NCI-H2107 treated with DMSO at 0.1 percent for 48 hours (cell line): ENCODE data around the gene SUPT5H.
A peak's percentile ranks its signal among the peaks of the same experiment; 100 is the strongest.
"Not testable (repeated sequence)": the region's sequence is repeated elsewhere in the genome, so short reads cannot be mapped to it uniquely, and the experiment has no call there.

ENCODE experiments used
- DNase-seq: peaks from one replicate; lab custom pipeline; 2025; ENCODE audit not compliant: unreplicated experiment; lab: John Stamatoyannopoulos, UW

Gene SUPT5H

GRCh38 chr19:39465956-39466747, 20.8 kb downstream of the SUPT5H start:
- no peak for DNase-seq

GRCh38 chr19:39467941-39468340, 22.6 kb downstream of the SUPT5H start:
- DNase-seq: no peak

GRCh38 chr19:39469036-39469435, 23.7 kb downstream of the SUPT5H start:
- no peak for DNase-seq

- no peak for DNase-seq
Measured at GRCh38 chr19:39469567-39469966, 24.2 kb downstream of the SUPT5H start.

- DNase-seq: no peak
Measured at GRCh38 chr19:39470724-39471339, 25.4 kb downstream of the SUPT5H start.

- no peak for DNase-seq
Measured at GRCh38 chr19:39471756-39472536, 26.6 kb downstream of the SUPT5H start.

GRCh38 chr19:39472746-39473442, 27.5 kb downstream of the SUPT5H start:
- DNase-seq: no peak

GRCh38 chr19:39473443-39473960, 28.1 kb downstream of the SUPT5H start:
- DNase-seq: no peak

GRCh38 chr19:39474139-39474620, 28.8 kb downstream of the SUPT5H start:
- DNase-seq: peak; percentile 6

GRCh38 chr19:39475748-39476147, 30.4 kb downstream of the SUPT5H start:
- no peak for DNase-seq

- not testable (repeated sequence) for DNase-seq
Measured at GRCh38 chr19:39479319-39479801, 34.0 kb downstream of the SUPT5H start.

GRCh38 chr19:39479916-39480315, 34.5 kb downstream of the SUPT5H start:
- no peak for DNase-seq

- peak; percentile 86 for DNase-seq
Measured at GRCh38 chr19:39480337-39481228, 35.2 kb downstream of the SUPT5H start, which contains the start of gene TIMM50. Gene TIMM50, plus strand, starts transcription at chr19:39480838. Its CDS starts 16 bp downstream, at chr19:39480854.

GRCh38 chr19:39481229-39481545, 35.8 kb downstream of the SUPT5H start:
- no peak for DNase-seq

- DNase-seq: no peak
Measured at GRCh38 chr19:39481676-39482075, 36.3 kb downstream of the SUPT5H start.

GRCh38 chr19:39483141-39483540, 37.8 kb downstream of the SUPT5H start:
- DNase-seq: no peak

- DNase-seq: no peak
Measured at GRCh38 chr19:39489756-39490155, 44.4 kb downstream of the SUPT5H start.

GRCh38 chr19:39492225-39492624, 46.8 kb downstream of the SUPT5H start:
- no peak for DNase-seq

GRCh38 chr19:39492788-39493187, 47.4 kb downstream of the SUPT5H start:
- DNase-seq: no peak

- no peak for DNase-seq
Measured at GRCh38 chr19:39494661-39495060, 49.3 kb downstream of the SUPT5H start.
